Stimulated activated naive CD4-positive, alpha-beta T cell (primary cell): Measurements from ENCODE around the gene MPPED1.

Source experiments
- DNase-seq, 6 experiments: peaks; one replicate each; lab custom pipeline; 2025; lab: John Stamatoyannopoulos, UW

Gene MPPED1

GRCh38 chr22:43411869-43412807 is at the start of gene MPPED1:
TSS of gene MPPED1 (plus strand) at chr22:43412014. CDS start at chr22:43424986, 12,972 bp downstream.
- DNase-seq: no peak

DNA sequence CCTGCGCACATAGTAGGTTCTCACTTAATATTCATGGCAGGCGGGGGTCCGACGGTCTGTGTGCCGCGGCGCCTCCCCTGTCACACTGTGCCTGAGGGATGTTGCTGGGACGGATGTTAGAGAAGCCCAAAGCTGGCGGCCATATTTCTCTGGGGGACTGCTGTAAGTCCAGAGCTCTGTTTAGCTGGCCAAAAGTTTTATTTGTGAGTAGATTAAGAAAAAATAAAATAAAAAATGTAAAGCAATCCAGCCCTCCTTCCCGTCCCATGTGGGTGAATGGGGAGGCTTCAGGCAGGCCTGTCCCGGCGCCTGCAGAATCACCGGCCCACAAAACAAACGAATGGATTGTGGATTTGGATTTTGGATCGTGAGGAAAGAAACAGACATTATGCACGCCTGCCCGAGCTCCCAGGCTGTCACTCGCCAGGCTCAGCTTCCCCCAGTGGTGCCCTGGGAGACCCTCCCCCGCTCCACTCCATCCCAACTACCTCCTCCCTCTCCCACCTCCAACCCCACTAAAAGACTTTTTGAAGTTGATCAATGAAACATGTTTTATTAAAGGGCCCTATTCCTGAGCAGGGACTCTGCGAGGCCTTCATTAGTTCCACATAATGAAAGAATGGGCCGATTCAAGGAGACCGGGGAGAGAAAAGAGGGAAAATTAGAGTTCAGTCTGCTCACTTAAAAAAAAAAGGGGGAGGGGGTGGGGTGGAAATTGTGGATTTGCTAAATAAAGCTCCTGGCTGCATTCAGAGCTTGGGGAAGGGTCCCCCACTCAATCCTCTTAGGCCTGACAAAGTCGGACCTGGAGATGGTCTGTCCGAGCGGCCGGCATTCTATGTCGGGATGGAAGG is 48.3 kb upstream of the MPPED1 start:
- no peak for DNase-seq

DNA sequence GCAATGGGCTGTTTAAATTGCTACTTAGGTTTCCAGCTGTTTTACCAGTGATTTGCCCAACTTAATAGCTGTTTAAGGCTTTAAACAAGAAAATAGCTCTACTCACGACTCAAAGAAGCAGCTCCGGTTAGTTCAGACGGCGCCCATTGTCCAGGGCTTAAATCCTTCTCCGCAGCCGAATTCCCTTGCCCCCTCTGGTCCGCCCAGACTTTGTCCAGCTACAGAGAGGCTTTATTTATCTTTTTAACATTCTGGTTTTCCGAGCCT is 47.7 kb upstream of the MPPED1 start:
- no peak for DNase-seq

GRCh38 chr22:43365715-43366440 is 45.9 kb upstream of the MPPED1 start:
- no peak for DNase-seq

DNA sequence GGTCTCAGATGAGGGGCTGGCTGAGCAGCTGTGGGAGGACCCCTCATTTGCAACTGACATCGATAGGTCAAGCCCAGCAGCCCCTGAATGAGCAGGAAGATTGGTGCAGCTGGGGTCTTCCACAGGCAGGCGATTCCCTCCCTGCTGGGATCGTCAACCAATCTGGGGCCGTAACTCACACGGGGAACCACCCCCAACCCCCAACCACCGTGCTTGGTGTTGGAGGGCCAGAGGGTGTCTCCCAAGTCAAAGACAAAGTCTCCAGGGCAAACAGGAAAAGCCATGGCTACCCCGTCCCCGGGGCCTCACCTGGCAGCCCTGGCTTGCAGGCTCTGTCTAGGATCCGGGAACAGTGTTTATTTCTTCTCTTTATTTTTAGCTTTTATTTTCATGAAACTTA is 41.8 kb upstream of the MPPED1 start:
- DNase-seq: no peak

- DNase-seq: no peak
These were observed 35.8 kb upstream of the MPPED1 start for GRCh38 chr22:43375951-43376455.

DNA sequence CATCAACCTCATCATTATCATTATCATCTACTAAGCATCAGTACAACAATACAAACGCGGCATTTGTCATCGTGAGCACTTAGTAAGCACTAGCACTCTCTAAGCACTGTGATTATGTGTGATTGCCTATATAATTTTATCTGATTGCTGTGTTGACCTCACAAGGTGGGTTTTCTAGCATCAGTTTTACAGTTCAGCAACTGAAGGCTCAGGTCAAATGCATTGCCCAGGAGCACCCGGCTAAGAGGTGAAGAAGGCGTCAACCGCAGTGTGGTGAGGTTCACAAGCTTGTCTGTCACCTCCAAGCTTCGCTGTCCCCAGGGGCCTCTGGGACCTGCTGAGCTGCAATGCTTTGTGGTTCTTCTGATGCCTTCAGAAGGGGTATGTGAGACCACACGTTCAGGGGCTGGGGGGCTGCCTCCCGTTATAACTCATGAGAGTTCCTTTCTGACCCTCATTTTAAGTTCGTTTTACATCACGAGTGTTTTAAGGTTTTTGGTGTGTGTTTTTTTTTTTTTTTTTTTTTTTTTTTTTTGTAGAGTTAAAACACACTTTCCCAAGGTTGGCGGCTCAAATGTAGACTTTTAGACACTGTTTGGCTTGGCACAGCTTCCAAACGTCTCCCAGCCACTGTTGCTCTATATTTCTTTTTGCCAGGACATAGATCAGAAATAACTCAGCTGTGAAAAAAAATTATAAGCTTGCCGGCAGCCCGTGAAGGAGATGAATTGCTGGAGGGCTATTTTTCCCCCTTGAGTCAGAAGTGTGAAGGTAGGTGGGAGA is 34.9 kb upstream of the MPPED1 start:
- no peak for DNase-seq

DNA sequence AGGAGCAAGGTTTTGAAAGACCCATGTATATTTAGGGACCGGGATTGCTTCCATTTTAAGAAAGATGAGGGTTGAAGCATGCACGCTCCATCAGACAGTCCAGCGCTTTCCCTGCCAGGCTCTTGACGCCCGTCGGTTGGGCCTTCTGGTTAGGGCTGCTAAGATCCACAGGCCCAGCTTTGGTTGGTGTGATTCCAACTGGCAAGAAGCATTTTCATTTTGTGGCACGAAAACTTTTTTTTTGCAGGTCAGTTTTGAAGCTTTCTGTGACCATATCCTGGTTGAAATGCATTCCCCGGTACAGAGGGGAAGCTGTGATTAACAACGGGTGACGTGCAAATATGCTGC is 34.3 kb upstream of the MPPED1 start:
- no peak for DNase-seq

DNA sequence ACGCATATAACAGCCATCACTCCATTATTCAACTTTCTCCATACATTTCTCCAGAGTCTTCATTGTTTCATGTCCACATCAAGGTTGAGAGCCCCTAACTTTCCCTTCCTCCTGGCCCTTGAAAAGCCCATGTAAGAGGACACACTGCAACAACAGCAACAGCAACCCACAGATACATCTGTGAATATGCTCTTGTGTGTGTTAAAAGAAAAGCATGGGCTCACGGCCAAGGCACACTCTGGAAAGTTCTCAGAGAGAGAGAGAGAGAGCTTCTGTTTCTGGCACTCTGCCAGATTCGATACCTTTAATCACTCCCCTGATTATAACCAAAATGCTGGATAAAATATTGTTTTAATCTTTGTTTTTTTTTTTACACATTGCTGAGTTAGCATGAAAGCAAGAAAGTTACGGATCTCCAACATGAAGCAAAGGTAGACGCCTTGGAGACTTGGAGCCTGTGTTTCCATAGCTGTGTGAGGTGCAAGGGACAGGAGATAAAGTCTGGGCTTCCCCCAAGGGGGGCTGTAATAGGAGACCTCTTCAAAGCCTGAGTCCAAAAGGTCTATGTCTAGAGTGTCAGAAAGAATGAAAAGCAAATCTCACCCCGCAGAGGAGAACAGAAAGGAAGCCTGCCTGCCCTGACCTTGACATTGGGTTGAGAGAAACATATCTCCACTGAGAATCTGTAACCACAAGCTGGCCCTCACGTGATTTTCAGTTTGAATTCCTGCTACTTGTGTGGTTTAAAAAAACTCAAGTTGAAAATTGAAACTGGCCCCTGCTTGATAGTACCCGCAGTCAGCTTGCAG is 33.7 kb upstream of the MPPED1 start:
- no peak for DNase-seq

DNA sequence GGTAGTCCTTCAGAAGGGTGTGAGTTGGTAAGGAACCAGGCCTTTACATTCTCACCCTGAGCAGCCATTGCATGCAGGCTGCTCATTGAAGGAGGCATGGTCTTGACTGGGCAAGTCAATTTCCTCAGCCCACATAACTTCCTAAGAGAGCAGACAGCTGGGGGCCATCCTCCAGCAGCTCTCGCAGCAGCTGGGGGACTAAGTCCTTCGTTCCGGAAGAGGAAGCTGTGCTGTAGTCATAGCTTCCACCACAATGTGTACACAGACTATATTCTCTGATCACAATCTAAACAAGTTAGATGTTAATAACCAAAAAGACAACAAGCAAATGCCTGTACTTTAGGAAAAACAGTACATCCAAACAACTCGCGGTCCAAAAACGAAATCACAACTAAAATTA is 30.1 kb upstream of the MPPED1 start:
- no peak for DNase-seq

GRCh38 chr22:43384863-43385262 is 27.0 kb upstream of the MPPED1 start:
- DNase-seq: no peak

GRCh38 chr22:43385770-43386641 is 25.8 kb upstream of the MPPED1 start:
- DNase-seq: peak; percentile 20 to 68 (median 42)

- DNase-seq: no peak
These were observed 24.0 kb upstream of the MPPED1 start for GRCh38 chr22:43387815-43388214.

- peak; percentile 11 to 69 (median 52) for DNase-seq
These were observed 23.4 kb upstream of the MPPED1 start for GRCh38 chr22:43388420-43388851.

- DNase-seq: no peak
These were observed 22.5 kb upstream of the MPPED1 start for GRCh38 chr22:43389227-43389836.

DNA sequence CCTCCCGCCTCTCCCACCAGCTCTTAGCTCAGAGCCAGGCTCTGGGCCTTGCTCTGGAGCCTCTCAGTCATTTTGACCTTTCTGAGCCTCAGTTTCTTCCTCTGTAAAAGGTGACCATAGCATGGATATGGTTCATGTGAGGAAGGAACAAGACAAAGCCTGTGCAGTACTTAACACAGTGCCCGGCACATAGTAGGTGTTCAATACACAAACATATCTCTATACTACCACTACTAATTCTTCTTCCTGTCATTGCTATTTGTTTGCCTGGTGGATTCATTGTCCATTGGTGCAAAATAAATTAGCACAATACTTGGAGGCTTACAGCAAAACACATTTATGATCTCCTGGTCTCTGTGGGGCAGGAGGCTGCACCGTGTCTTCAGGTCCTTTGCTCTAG is 21.6 kb upstream of the MPPED1 start:
- DNase-seq: no peak

GRCh38 chr22:43390872-43391271 is 20.9 kb upstream of the MPPED1 start:
- DNase-seq: no peak

- DNase-seq: no peak
These were observed 20.5 kb upstream of the MPPED1 start for GRCh38 chr22:43391306-43391705.

GRCh38 chr22:43392385-43392989 is 19.3 kb upstream of the MPPED1 start:
- DNase-seq: no peak
